ENCODE measurements around the gene MYOM3. TPM values are rescaled to one million over a fixed set of nuclear protein-coding genes. Genes with fewer than 3 reads are reported as not detected.

The MYOM3 gene
- total RNA-seq, result 10 to 100 TPM in 1 of 2 donors, 1 to 10 TPM in 1; 3.3 to 28.5 TPM

GRCh38 chr1:24111996-24112779 lies at the start of gene MYOM3:
MYOM3 (minus strand) TSS chr1:24112135; CDS start chr1:24108636, 3,499 bp downstream.
- TF ChIP-seq, protein P1, sequence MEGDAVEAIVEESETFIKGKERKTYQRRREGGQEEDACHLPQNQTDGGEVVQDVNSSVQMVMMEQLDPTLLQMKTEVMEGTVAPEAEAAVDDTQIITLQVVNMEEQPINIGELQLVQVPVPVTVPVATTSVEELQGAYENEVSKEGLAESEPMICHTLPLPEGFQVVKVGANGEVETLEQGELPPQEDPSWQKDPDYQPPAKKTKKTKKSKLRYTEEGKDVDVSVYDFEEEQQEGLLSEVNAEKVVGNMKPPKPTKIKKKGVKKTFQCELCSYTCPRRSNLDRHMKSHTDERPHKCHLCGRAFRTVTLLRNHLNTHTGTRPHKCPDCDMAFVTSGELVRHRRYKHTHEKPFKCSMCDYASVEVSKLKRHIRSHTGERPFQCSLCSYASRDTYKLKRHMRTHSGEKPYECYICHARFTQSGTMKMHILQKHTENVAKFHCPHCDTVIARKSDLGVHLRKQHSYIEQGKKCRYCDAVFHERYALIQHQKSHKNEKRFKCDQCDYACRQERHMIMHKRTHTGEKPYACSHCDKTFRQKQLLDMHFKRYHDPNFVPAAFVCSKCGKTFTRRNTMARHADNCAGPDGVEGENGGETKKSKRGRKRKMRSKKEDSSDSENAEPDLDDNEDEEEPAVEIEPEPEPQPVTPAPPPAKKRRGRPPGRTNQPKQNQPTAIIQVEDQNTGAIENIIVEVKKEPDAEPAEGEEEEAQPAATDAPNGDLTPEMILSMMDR (IDR thresholded peaks at IDR 0.05), result peak in 3 of 4 experiments; percentile 26 to 66 (median 62)
- TF ChIP-seq POLR2A (IDR thresholded peaks at IDR 0.05), result no peak
- TF ChIP-seq POLR2AphosphoS5 (IDR thresholded peaks at IDR 0.05), result peak; percentile 21
- WGBS, result 22% methylated on average over 27 of the region's 27 CpGs
- intact Hi-C loops (cut with DNase I), result loop anchor here (2.0 kb wide), 1 partner anchor 37 kb away; no protein-coding TSS in a partner anchor
- Histone ChIP-seq H3K4me1 (replicated peaks) (no peaks in the 10 kb centered on the region), H3K27me3 (replicated peaks; ENCODE audit: insufficient read depth) (no peaks in the 10 kb centered on the region), H3K4me3 (no peak within 1 kb of the TSS), H3K27ac (peak within 1 kb of the TSS in 1 of 2 donors; percentile 7), H3K36me3 (no peaks in the 10 kb centered on the region), H3K9me3 (no peaks in the 10 kb centered on the region)
- peak; percentile 66 for DNase-seq (ENCODE audit: low spot score)

GRCh38 chr1:24161270-24161669 lies 49.3 kb upstream of the MYOM3 start:
- intact Hi-C loops (cut with DNase I), result no loop called here
- Histone ChIP-seq H3K27me3 (replicated peaks; ENCODE audit: insufficient read depth) (no peaks in the 10 kb centered on the region), H3K4me1 (replicated peaks) (no peaks in the 10 kb centered on the region), H3K36me3 (no peaks in the 10 kb centered on the region), H3K4me3 (no peak overlapping the region), H3K9me3 (no peaks in the 10 kb centered on the region), H3K27ac (no peak overlapping the region)
- DNase-seq (ENCODE audit: low spot score), result no peak
- WGBS, result 70% methylated on average over 4 of the region's 4 CpGs
- TF ChIP-seq, protein P1 (IDR thresholded peaks at IDR 0.05), result no peak
- TF ChIP-seq POLR2A (IDR thresholded peaks at IDR 0.05) (no peak), POLR2AphosphoS5 (IDR thresholded peaks at IDR 0.05) (no peak)

GRCh38 chr1:24159366-24159765 lies 47.4 kb upstream of the MYOM3 start:
- DNase-seq (ENCODE audit: low spot score), result no peak
- Histone ChIP-seq H3K27me3 (replicated peaks; ENCODE audit: insufficient read depth) (no peaks in the 10 kb centered on the region), H3K36me3 (no peaks in the 10 kb centered on the region), H3K4me1 (replicated peaks) (no peaks in the 10 kb centered on the region), H3K4me3 (no peak overlapping the region), H3K9me3 (no peaks in the 10 kb centered on the region), H3K27ac (no peak overlapping the region)
- TF ChIP-seq POLR2A (IDR thresholded peaks at IDR 0.05), result no peak
- TF ChIP-seq, protein P1 (IDR thresholded peaks at IDR 0.05), result no peak
- no peak for TF ChIP-seq POLR2AphosphoS5 (IDR thresholded peaks at IDR 0.05)
- 87% methylated on average over 5 of the region's 5 CpGs for WGBS
- intact Hi-C loops (cut with DNase I), result no loop called here

- TF ChIP-seq POLR2AphosphoS5 (IDR thresholded peaks at IDR 0.05) (no peak), POLR2A (IDR thresholded peaks at IDR 0.05) (no peak)
- TF ChIP-seq, protein P1 (IDR thresholded peaks at IDR 0.05), result no peak
- intact Hi-C loops (cut with DNase I), result no loop called here
- no peaks in the 10 kb centered on the region for H3K4me1 ChIP-seq (replicated peaks)
- no peaks in the 10 kb centered on the region for H3K27me3 ChIP-seq (replicated peaks; ENCODE audit: insufficient read depth)
- H3K9me3 ChIP-seq, result no peaks in the 10 kb centered on the region
- 77% methylated on average over 6 of the region's 6 CpGs for WGBS
- no peak for DNase-seq (ENCODE audit: low spot score)
- H3K4me3 ChIP-seq, result no peak overlapping the region
- no peak overlapping the region for H3K27ac ChIP-seq
- no peaks in the 10 kb centered on the region for H3K36me3 ChIP-seq
Measured at GRCh38 chr1:24157918-24158481, 46.1 kb upstream of the MYOM3 start.

Measured in prostate gland (tissue), 2 donors.